ENCODE measurements around the gene MRPL36.
A peak's percentile ranks its signal among the peaks of the same experiment; 100 is the strongest.

The MRPL36 gene

DNA sequence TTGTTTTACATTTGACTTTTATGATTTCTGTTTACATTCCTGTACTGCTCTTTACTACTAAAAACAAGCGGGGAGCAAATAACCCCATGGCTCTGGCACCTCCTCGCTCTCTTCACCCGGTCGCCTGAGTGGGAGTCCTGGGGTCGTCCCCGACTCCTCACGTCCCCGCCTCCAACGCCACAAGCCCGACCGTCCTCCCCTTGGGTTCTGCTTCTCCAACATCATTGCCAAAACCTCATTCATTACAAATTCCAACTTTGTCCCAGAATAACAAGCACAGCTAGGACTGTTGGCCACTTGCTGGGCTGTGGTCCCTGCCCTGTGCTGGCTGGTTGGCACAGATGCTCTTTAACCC is 35.1 kb downstream of the MRPL36 start:
- no peak for TF ChIP-seq CTCF (IDR thresholded peaks at IDR 0.05)
- Mint-ChIP-seq H3K9me3 (no peaks in the 10 kb centered on the region), H3K27ac (no peak overlapping the region), H3K27me3 (ENCODE audit: low read depth, poor library complexity) (peaks cover 20% of the 10 kb centered on the region), H3K4me1 (peaks cover 34% of the 10 kb centered on the region), H3K36me3 (ENCODE audit: low read depth) (no peaks in the 10 kb centered on the region), H3K4me3 (no peak overlapping the region)
- no peak for DNase-seq

GRCh38 chr5:1763960-1764605 is 35.6 kb downstream of the MRPL36 start:
- TF ChIP-seq CTCF (IDR thresholded peaks at IDR 0.05) = no peak
- Mint-ChIP-seq H3K27me3 (ENCODE audit: low read depth, poor library complexity) (peaks cover 20% of the 10 kb centered on the region), H3K4me1 (peaks cover 34% of the 10 kb centered on the region), H3K36me3 (ENCODE audit: low read depth) (no peaks in the 10 kb centered on the region), H3K9me3 (no peaks in the 10 kb centered on the region), H3K4me3 (no peak overlapping the region), H3K27ac (no peak overlapping the region)
- no peak for DNase-seq

DNA sequence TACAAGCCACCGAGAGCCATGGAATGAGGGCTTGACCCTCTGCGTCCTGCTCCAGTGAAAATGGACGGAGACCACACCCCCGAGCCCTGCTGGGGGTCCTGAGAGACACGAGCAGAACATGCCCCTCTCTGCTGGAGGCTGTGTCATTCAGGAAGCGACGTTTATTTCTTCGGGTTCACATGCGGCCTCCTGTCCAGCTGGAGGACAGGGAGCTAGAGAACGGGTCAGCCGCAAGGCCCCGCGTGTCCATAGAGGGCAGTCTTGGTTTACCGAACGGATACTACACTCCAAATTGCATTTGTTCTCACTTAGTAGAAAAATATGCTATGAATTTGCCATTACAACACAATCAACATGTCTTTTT is 36.1 kb downstream of the MRPL36 start:
- Mint-ChIP-seq H3K4me3 (no peak overlapping the region), H3K9me3 (peaks cover 5% of the 10 kb centered on the region), H3K4me1 (peaks cover 34% of the 10 kb centered on the region), H3K27me3 (ENCODE audit: low read depth, poor library complexity) (peaks cover 20% of the 10 kb centered on the region), H3K36me3 (ENCODE audit: low read depth) (no peaks in the 10 kb centered on the region), H3K27ac (no peak overlapping the region)
- TF ChIP-seq CTCF (IDR thresholded peaks at IDR 0.05) = peak; percentile 70
- DNase-seq = peak; percentile 61

GRCh38 chr5:1762883-1763547 is 36.6 kb downstream of the MRPL36 start:
- Mint-ChIP-seq H3K27me3 (ENCODE audit: low read depth, poor library complexity) (peaks cover 20% of the 10 kb centered on the region), H3K36me3 (ENCODE audit: low read depth) (no peaks in the 10 kb centered on the region), H3K4me1 (peaks cover 31% of the 10 kb centered on the region), H3K27ac (no peak overlapping the region), H3K9me3 (peaks cover 10% of the 10 kb centered on the region), H3K4me3 (no peak overlapping the region)
- no peak for TF ChIP-seq CTCF (IDR thresholded peaks at IDR 0.05)
- DNase-seq = no peak

GRCh38 chr5:1762121-1762882 is 37.3 kb downstream of the MRPL36 start:
- Mint-ChIP-seq H3K9me3 (peaks cover 15% of the 10 kb centered on the region), H3K27me3 (ENCODE audit: low read depth, poor library complexity) (peaks cover 20% of the 10 kb centered on the region), H3K27ac (no peak overlapping the region), H3K36me3 (ENCODE audit: low read depth) (no peaks in the 10 kb centered on the region), H3K4me3 (no peak overlapping the region), H3K4me1 (peaks cover 29% of the 10 kb centered on the region)
- no peak for TF ChIP-seq CTCF (IDR thresholded peaks at IDR 0.05)
- no peak for DNase-seq
